ENCODE results near the gene MACROD2.

The MACROD2 gene

DNA sequence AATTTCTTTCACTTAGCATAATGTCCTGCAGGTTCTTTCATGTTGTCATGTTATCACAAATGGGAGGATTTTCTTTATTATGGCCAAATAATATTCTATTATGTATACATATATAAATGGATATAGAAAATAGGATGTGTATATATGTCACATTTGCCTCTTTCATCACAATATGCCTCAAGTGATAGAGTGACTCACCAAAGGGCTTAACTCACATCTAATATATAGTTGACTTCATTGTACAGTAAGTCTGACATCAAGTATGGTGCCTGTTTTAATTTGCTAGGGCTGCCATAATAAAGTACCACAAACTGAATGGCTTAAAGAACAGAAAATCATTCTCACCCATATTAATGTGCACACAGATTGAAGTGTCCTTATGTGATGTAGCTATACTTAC, 778.2 kb downstream of the MACROD2 start:
- no peak for DNase-seq
- in situ Hi-C loops (cut with HindIII; ENCODE audit: low pct_ligation_motif_present, low pct_unique_long_range_greater_than_20kb, low sequenced_read_pairs): no loop called here

DNA sequence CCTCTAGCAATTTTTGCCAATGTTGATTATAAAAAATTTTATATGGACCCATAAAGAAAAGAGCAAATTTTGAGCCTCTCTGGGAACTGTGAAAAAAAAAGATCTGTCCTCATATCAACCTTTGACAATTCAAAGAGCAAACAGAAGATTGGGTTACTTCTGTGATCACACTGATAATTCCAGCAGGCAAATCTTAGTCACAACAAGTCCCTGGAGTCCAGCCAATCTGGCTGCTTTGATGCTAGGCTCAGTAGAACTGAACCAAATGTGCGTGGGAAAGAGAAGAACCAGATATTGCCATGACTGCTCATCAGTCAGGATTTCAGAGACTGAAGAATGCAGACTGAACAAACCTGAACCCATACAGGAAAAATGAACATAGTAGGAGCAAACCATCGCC, 780.5 kb downstream of the MACROD2 start:
- in situ Hi-C loops (cut with HindIII; ENCODE audit: low pct_ligation_motif_present, low pct_unique_long_range_greater_than_20kb, low sequenced_read_pairs): no loop called here
- DNase-seq: no peak

DNA sequence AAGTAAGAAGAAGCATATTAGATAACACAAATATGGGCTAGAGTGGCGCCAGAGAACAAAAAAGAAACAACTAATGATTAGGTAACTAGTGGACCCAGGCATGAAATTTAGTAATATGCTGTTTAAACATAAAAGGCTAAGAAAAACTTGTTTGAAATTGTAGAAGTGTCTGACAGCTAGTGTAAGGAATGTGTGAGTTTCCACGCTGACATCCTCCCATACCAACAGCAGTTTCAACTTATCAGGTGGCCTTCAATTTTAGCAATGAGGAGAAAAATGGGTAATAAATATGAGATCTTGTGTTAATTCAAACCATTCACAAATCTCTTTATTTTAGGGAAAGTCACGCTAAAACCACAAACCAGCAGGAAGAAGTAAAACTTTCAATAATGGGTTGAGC, 782.3 kb downstream of the MACROD2 start:
- no peak for DNase-seq
- in situ Hi-C loops (cut with HindIII; ENCODE audit: low pct_ligation_motif_present, low pct_unique_long_range_greater_than_20kb, low sequenced_read_pairs): no loop called here

DNA sequence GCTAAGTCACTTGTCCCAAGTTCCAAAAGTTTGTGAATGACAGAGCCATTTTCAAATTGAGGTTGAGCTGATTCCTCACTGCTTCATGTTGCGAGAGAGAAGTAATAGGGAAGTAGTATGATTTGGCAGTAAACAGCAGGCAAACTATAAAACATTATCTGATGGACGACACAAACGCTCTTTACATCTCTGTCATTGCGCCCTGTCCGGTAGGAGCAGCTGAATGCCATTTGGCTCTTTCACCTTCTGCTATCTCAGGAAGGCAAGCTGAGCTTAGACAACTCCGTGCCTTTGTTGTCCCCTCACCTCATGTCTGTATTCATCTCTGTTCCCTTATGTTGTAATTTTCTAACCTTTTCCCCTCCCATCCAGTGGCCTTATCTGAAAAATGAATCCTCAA, 782.8 kb downstream of the MACROD2 start:
- in situ Hi-C loops (cut with HindIII; ENCODE audit: low pct_ligation_motif_present, low pct_unique_long_range_greater_than_20kb, low sequenced_read_pairs): no loop called here
- DNase-seq: no peak

DNA sequence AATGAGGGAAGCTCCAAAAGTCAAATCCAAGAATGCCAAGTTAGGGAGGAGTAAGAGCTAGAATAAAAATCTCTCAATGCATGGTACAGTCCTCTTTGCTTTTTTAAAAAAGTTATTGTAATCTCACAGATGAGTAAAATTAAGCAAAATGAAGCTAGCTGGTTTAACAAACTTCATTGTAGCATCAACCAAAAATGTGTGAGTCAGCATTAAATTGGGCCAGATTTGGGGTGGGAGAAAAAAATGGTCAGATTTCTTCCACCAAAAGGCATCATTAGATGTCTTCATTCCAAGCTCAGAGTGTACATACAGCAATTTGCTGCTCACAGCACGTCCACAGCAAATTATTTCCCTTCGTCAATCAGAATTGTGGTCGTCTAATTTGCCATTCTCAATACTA, 783.6 kb downstream of the MACROD2 start:
- in situ Hi-C loops (cut with HindIII; ENCODE audit: low pct_ligation_motif_present, low pct_unique_long_range_greater_than_20kb, low sequenced_read_pairs): no loop called here
- DNase-seq: no peak

DNA sequence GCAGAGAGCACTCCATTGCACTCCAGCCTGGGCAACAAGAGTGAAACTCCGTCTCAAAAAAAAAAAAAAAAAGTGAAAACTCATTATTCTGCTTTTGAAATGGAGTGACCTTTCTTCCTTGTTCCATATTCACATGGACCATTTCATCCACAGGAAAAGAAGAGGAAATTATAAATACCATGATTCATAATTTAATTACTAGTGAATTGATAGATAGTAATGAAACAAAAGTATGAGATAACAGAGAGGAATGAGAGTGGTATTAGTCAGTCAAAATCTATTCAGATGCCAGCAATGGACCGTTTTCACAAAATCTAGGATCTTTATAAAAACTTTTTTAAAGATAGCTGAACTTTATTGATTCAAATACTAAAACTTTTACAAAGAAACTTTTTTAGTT, 785.2 kb downstream of the MACROD2 start:
- in situ Hi-C loops (cut with HindIII; ENCODE audit: low pct_ligation_motif_present, low pct_unique_long_range_greater_than_20kb, low sequenced_read_pairs): no loop called here
- DNase-seq: no peak

DNA sequence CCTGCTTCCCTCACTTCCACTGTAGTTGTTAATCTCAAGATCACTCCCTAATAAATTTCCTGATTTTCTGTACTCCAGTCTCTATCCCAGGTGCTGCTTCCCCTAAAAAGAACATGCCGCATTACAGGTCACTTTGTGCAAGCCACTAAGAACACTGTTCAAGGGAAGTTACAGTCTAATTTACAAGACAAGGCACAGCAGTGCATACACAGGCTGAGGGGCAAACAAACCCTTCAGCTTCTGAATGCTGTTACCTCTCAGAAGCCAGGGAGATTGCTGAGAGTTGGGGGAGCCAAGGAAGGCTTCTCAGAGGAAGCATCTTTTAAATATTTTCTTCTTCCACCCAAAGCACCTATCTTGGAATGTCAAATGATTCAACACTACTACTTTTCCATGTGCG, 787.4 kb downstream of the MACROD2 start:
- no peak for DNase-seq
- in situ Hi-C loops (cut with HindIII; ENCODE audit: low pct_ligation_motif_present, low pct_unique_long_range_greater_than_20kb, low sequenced_read_pairs): no loop called here

DNA sequence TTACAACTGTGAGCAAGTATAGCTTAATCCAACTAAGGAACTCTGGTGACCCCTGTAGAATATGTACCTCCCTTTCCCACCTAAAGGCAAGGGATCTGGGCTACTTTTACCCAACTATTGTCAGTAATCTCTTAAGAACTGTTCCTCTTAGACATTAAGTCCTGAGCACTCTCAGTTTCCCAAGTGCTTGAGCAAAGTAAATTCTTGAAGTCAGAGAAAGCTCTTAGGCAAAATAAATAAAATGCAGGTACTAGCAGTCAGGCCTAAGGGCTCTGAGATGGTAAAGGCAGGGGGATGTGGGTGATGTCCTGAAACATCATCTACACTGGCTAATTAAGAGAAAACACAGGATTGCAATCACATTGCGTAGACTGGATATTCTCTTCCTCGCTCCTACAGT, 788.5 kb downstream of the MACROD2 start:
- no peak for DNase-seq
- in situ Hi-C loops (cut with HindIII; ENCODE audit: low pct_ligation_motif_present, low pct_unique_long_range_greater_than_20kb, low sequenced_read_pairs): no loop called here

DNA sequence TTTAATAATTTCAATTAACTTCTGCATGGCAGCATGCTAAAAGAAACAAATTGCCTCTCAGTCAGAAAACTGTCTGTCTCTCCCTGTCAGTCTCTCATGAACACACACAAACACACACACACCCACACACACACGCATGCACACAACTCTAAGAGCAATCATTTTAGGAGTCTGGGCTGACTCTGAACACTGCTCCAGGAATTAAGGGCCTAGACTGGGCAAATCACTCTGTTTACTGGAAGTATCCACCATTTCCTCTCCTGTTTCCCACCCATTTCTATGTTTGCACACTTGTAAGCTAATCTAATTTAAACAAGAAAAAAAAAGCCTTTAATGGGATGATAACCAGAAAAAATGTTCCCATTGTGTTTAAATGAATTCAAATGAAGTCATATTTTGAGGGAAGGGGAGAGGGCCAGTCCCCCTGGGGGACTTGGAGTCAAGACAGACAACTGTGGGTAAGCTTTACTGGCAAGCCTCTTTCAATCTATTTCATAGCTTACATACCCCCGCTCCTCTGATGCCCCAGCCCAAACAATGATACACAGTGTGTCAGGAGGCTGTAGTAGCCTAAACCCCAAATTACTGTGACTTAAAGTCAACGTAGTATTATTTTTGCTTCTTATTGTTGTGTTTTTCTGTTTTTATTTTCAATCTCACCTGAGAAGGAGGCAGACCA, 789.9 kb downstream of the MACROD2 start:
- DNase-seq: no peak
- in situ Hi-C loops (cut with HindIII; ENCODE audit: low pct_ligation_motif_present, low pct_unique_long_range_greater_than_20kb, low sequenced_read_pairs): no loop called here

DNA sequence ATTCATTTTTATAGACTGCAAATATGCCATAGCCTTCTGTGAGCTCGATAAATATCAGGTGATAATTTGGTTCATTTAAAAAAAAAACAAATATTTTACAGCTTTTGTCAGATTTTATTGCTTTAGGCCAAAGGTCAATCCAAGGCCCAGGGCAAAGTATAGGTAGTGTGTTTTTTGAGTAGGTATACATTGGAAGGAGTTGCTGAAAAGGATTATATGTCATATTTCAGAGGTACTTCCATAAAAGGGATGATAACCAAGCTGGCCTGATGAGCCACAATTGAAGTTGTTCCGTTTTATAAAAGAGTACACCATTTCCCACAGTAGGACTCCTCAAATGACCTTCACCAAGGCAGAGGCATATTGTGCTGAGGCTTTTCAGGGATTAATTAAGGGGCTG, 794.9 kb downstream of the MACROD2 start:
- in situ Hi-C loops (cut with HindIII; ENCODE audit: low pct_ligation_motif_present, low pct_unique_long_range_greater_than_20kb, low sequenced_read_pairs): no loop called here
- DNase-seq: no peak

DNA sequence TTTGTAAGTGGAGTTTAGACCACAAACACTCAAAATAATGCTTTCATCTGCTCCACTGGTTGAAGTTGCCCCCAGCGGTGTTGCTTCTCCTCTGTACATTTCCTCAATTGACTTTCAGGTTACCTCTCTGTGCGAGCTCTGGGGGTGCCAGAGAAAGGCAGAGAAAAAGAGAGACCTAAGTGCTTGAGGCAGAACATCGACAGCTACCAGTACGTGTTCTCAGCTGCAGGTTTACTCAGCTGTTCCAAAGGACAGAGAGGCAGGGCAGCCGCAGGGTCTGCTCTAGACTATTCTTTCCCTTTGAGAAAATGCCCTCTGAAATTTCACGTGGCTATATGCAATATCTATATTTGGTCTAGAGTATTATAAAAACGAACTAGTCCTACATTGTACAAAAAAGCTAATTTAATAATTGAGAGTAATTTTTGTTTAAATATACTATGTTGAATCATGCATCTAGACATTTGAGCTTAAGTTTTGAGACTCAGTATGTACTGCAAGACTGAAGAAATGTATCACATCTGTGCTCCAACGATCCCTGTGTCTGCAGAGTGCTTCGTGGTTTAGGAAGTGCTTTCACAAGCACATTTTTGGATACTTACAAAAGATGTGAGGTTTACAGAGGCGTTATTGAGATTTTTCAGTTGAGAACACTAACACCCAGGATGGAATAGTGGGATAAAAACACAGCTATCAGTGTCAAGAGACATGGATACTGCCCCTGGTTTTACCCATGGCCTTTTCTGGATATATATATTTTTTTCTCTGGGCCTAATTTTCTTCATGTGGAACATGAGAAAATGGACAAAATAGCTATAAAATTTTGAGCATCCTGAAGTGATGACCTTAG, 795.7 kb downstream of the MACROD2 start:
- in situ Hi-C loops (cut with HindIII; ENCODE audit: low pct_ligation_motif_present, low pct_unique_long_range_greater_than_20kb, low sequenced_read_pairs): no loop called here

DNA sequence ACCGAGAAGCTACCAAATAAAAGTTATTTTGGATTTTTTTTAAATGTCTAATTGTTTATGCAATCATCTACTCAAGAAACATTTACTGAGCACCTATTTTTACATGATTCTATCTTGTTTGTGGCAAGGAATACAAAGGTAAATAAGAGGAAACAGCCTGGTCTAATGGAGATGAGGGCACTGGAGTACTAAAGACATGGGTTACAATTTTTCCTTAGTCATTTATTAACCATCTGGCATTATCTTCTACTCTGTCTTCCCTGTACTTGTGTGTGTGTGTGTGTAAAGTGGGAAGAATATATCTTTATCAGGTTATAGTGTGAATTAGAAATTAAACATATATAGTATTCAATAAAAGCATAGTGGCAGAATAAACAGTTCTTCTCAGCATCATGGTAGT, 797.6 kb downstream of the MACROD2 start:
- DNase-seq: no peak
- in situ Hi-C loops (cut with HindIII; ENCODE audit: low pct_ligation_motif_present, low pct_unique_long_range_greater_than_20kb, low sequenced_read_pairs): no loop called here

More for the DNA sequence above, 795.7 kb downstream of the MACROD2 start:
- no peak for DNase-seq

DNA sequence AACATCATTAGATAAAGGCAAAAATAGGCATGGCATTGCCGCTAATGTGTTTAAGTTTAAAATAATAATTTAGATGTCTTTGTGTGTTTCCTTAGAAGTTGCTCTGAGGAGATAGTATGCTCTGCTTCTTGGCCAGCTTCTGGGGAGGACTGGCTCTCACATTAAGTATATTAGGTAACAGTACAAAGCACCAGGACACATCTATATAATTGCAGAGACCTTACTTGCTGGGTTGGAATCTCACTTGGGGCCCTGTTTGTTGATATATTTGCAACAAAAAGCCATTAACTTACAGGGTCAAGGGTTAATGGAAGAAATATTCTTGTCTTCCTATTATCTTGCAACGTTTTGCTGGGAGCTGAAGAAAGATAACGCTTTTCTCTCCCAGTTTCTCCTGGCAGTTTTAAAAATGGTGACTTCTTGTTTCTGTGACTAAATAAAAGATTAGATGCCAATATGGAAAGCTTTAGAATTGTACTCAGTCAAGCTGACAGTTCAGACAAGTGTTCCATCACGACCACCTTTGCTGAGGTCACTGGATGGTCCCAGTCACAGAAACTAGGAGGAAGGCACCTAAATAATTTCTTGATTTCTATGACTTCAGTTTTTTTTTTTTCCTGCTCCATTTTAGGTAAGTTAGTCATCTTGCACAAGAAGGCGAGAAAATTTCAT, 804.4 kb downstream of the MACROD2 start:
- DNase-seq: no peak
- in situ Hi-C loops (cut with HindIII; ENCODE audit: low pct_ligation_motif_present, low pct_unique_long_range_greater_than_20kb, low sequenced_read_pairs): no loop called here

DNA sequence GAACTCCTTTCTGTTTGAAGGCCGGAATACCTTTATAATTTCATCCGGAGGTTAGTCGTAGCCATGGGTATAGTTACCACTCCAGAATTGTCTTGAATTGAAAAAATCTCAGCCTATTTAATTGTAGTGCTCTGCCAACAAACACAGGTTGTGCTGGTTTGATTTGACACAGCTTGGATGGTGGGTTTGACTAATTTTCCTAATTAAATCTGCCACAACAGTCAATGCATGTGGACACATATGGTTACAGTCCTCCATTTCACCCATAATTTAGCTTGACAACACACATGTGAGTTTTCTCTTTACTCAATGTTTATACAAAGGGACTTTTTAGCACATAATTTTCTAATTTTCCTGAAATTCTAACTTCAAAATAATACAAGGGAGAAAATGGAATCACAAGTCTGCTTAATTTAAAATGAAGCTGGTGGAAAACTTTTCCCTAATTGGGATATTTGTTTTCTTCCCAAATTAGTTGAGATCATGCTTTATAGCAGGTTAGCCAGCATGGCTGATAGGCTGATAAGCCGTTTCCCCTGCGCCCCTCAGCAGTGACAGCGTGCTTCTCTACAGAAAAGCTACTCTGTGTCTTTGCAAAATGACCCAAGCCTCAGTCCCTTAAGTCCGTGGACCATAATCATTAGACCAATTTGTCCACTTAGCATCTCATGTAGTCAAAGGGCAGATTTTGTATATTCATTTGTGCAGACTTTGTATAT, 805.5 kb downstream of the MACROD2 start:
- in situ Hi-C loops (cut with HindIII; ENCODE audit: low pct_ligation_motif_present, low pct_unique_long_range_greater_than_20kb, low sequenced_read_pairs): no loop called here
- no peak for DNase-seq

DNA sequence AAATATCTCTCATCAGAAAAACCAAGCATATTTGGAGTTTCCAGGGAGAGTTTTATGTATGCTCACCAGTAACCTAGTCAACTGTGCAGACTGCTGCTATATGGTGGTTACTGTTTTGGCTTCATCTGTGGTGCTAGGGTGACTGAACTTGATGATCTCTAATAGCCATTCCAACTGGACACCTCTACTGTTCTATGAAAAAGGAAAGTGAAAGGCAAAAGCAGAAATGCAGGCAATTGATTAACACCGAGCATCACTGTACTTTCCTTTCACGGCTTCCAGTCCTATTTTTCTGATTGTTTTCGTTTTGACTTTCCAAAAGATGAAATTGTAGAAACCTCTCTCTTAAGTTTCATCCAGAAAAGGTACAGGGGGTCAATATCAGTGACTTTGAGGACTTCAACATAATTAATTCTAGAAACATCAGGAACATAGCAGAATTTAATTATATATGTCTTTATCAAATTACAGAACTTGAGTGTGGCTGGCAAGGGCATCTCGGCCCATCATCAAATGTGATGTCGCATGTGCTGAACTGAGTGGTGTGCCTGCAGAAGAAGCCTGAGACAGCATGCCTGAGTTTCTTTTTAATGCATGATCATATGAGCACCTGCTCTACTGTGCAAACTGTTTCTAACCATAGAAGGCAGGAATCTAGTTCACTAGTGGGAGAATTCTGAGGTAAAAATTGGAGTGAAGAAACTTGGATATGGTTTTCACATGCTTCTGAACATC, 806.4 kb downstream of the MACROD2 start:
- DNase-seq: no peak
- in situ Hi-C loops (cut with HindIII; ENCODE audit: low pct_ligation_motif_present, low pct_unique_long_range_greater_than_20kb, low sequenced_read_pairs): no loop called here

DNA sequence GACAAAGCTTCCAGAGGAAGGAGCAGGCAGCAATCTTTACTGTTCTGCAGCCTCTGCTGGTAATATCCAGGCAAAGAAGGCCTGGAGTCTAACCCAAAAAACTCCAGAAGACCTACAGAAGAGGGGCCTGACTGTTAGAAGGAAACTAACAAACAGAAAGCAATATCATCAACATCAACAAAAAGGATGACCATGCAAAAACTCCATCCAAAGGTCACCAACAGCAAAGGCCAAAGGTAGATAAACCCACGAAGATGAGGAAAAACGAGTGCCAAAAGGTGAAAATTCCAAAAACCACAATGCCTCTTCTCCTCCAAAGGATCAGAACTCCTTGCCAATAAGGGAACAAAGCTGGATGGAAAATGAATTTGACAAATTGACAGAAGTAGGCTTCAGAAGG, 811.9 kb downstream of the MACROD2 start:
- in situ Hi-C loops (cut with HindIII; ENCODE audit: low pct_ligation_motif_present, low pct_unique_long_range_greater_than_20kb, low sequenced_read_pairs): no loop called here

DNA sequence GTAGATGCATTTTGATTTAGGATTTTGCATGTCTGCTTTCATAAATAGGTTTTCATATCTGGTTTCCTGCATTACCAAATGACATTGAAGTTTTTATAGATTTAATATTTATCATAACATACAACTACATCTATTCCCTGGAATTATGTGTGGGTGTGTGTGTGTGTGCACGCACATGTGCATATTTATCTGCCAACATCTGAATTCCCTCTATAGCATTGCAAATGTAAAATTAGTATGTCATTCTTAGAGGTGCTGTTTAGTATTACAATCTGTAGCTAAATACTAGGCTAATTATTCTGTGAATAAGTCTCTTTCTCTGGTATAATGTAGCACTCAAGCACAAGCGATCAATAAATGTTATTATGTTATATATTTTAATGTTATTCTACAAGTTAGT, 820.0 kb downstream of the MACROD2 start:
- in situ Hi-C loops (cut with HindIII; ENCODE audit: low pct_ligation_motif_present, low pct_unique_long_range_greater_than_20kb, low sequenced_read_pairs): no loop called here
- DNase-seq: no peak

More for the DNA sequence above, 811.9 kb downstream of the MACROD2 start:
- DNase-seq: no peak

DNA sequence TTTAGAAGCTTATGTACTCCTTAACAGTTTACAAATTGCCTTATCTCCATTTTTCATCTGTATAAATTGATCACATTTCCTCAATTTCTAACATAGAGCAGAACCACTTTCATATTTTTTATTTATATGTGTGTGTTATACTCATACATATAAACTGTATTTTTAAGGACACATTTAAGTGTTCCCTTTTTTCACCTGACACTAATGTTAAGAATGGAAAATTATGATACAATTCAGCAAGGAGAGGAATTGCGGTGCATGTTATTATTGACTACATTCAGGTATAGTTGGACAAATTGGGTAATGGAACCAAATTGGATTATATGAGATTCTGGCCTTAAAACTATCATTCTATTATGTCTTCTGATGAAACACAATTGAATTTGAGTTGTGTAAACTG, 821.2 kb downstream of the MACROD2 start:
- DNase-seq: no peak
- in situ Hi-C loops (cut with HindIII; ENCODE audit: low pct_ligation_motif_present, low pct_unique_long_range_greater_than_20kb, low sequenced_read_pairs): no loop called here

Data from ACHN (cell line).